Measurements from ENCODE around the gene PRCD. TPM values are rescaled to one million over a fixed set of nuclear protein-coding genes. Genes with fewer than 3 reads are reported as not detected.
"Not testable (repeated sequence)": the region's sequence is repeated elsewhere in the genome, so short reads cannot be mapped to it uniquely, and the experiment has no call there.

Gene PRCD
- total RNA-seq, 2 donors from 2014 or later: 1.6 to 4.7 TPM

GRCh38 chr17:76547183-76547641, 7.4 kb downstream of the PRCD start:
- intact Hi-C loops (cut with DNase I): no loop called here

GRCh38 chr17:76547642-76548202, 7.9 kb downstream of the PRCD start:
- DNase-seq (ENCODE audit: low spot score): no peak
- intact Hi-C loops (cut with DNase I): no loop called here

More at GRCh38 chr17:76547183-76547641, 7.4 kb downstream of the PRCD start:
- no peak for DNase-seq (ENCODE audit: low spot score)

- intact Hi-C loops (cut with DNase I): no loop called here
- no peak for DNase-seq (ENCODE audit: low spot score)
These were observed 8.8 kb downstream of the PRCD start for GRCh38 chr17:76548378-76549214.

- intact Hi-C loops (cut with DNase I): no loop called here
- no peak for DNase-seq (ENCODE audit: low spot score)
These were observed 9.3 kb downstream of the PRCD start for GRCh38 chr17:76549215-76549518.

- no peak for DNase-seq (ENCODE audit: low spot score)
- intact Hi-C loops (cut with DNase I): no loop called here
These were observed 9.7 kb downstream of the PRCD start for GRCh38 chr17:76549539-76549938.

- intact Hi-C loops (cut with DNase I): no loop called here
- DNase-seq (ENCODE audit: low spot score): no peak
These were observed 11.1 kb downstream of the PRCD start for GRCh38 chr17:76550712-76551615.

- intact Hi-C loops (cut with DNase I): no loop called here
- DNase-seq (ENCODE audit: low spot score): no peak
These were observed 11.8 kb downstream of the PRCD start for GRCh38 chr17:76551685-76552084.

- DNase-seq (ENCODE audit: low spot score): no peak
- intact Hi-C loops (cut with DNase I): no loop called here
These were observed 13.5 kb downstream of the PRCD start for GRCh38 chr17:76553178-76553908.

GRCh38 chr17:76554131-76554530, 14.3 kb downstream of the PRCD start:
- intact Hi-C loops (cut with DNase I): no loop called here
- DNase-seq (ENCODE audit: low spot score): no peak

GRCh38 chr17:76556765-76557367, 17.0 kb downstream of the PRCD start:
- intact Hi-C loops (cut with DNase I): no loop called here
- no peak for DNase-seq (ENCODE audit: low spot score)

GRCh38 chr17:76557368-76558197, 17.7 kb downstream of the PRCD start:
- intact Hi-C loops (cut with DNase I): no loop called here
- DNase-seq (ENCODE audit: low spot score): peak; percentile 98

GRCh38 chr17:76558198-76559095, 18.6 kb downstream of the PRCD start:
- no peak for DNase-seq (ENCODE audit: low spot score)
- intact Hi-C loops (cut with DNase I): no loop called here

GRCh38 chr17:76559460-76559859, 19.6 kb downstream of the PRCD start:
- DNase-seq (ENCODE audit: low spot score); intact Hi-C loops (cut with DNase I): not testable (repeated sequence)

GRCh38 chr17:76560036-76560876, 20.4 kb downstream of the PRCD start:
- no peak for DNase-seq (ENCODE audit: low spot score)
- intact Hi-C loops (cut with DNase I): no loop called here

GRCh38 chr17:76560877-76561221, 21.0 kb downstream of the PRCD start:
- intact Hi-C loops (cut with DNase I): no loop called here
- DNase-seq (ENCODE audit: low spot score): no peak

- intact Hi-C loops (cut with DNase I): no loop called here
- DNase-seq (ENCODE audit: low spot score): no peak
These were observed 21.5 kb downstream of the PRCD start for GRCh38 chr17:76561332-76561731.
